ENCODE results near the gene RAPGEF1. TPM values are rescaled to one million over a fixed set of nuclear protein-coding genes. Genes with fewer than 3 reads are reported as not detected.

The RAPGEF1 gene, protein sequence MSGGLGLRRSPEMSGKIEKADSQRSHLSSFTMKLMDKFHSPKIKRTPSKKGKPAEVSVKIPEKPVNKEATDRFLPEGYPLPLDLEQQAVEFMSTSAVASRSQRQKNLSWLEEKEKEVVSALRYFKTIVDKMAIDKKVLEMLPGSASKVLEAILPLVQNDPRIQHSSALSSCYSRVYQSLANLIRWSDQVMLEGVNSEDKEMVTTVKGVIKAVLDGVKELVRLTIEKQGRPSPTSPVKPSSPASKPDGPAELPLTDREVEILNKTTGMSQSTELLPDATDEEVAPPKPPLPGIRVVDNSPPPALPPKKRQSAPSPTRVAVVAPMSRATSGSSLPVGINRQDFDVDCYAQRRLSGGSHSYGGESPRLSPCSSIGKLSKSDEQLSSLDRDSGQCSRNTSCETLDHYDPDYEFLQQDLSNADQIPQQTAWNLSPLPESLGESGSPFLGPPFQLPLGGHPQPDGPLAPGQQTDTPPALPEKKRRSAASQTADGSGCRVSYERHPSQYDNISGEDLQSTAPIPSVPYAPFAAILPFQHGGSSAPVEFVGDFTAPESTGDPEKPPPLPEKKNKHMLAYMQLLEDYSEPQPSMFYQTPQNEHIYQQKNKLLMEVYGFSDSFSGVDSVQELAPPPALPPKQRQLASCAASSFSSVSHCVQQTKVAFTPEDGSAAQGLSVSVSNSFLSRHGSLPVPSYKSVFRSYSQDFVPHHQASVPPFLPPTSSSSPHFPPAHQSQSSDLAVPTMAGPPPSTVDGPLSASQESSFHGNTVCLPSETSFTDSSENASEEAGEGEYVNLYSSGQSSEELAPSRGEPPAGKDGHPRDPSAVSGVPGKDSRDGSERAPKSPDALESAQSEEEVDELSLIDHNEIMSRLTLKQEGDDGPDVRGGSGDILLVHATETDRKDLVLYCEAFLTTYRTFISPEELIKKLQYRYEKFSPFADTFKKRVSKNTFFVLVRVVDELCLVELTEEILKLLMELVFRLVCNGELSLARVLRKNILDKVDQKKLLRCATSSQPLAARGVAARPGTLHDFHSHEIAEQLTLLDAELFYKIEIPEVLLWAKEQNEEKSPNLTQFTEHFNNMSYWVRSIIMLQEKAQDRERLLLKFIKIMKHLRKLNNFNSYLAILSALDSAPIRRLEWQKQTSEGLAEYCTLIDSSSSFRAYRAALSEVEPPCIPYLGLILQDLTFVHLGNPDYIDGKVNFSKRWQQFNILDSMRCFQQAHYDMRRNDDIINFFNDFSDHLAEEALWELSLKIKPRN (N-terminal part only)
- 24.5 and 28.2 TPM in 2 replicates for total RNA-seq

GRCh38 chr9:131739959-131740648, at the start of gene RAPGEF1:
TSS of gene RAPGEF1 (minus strand) at chr9:131740076. CDS start at chr9:131739830, 246 bp downstream.

DNA sequence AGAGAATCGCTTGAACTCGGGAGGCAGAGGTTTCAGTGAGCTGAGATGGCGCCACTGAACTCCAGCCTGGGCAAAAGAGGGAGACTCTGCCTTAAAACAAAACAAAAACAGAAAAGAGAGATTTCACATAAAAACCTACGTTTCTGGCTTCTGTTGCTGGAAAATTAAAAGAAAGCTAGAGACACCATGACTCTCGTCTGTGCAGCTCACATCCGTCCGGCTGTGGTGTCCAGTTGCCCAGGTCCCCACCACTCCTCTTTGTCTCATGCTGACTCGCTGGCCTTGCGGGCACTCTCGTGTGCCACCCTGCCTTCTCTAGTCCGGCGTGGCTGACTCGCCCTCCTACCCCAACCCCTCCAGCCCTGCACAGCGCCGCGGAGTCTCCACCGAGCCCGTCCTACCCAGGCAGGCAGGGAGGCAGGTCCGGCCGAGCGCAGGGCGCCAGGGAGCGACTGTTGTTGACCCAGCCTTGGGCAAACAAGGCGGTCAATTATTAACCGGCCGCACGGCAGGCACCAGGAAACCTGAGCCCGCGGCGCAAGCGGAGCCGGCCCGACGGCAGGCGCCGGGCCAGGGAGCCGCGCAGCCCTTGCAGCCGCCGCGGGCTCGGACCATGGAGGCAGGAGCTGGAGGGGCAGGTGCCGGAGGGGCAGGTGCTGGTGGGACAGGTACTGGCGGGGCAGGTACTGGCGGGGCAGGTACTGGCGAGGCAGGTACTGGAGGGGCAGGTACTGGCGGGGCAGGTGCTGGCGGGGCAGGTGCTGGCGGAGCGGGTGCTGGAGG, 194.7 kb downstream of the RAPGEF1 start, which contains the start of gene PRRT1B:
Gene PRRT1B, plus strand, starts transcription at position 521 of the 783 bp plus-strand sequence. Its CDS starts 93 bp downstream, at position 614.

DNA sequence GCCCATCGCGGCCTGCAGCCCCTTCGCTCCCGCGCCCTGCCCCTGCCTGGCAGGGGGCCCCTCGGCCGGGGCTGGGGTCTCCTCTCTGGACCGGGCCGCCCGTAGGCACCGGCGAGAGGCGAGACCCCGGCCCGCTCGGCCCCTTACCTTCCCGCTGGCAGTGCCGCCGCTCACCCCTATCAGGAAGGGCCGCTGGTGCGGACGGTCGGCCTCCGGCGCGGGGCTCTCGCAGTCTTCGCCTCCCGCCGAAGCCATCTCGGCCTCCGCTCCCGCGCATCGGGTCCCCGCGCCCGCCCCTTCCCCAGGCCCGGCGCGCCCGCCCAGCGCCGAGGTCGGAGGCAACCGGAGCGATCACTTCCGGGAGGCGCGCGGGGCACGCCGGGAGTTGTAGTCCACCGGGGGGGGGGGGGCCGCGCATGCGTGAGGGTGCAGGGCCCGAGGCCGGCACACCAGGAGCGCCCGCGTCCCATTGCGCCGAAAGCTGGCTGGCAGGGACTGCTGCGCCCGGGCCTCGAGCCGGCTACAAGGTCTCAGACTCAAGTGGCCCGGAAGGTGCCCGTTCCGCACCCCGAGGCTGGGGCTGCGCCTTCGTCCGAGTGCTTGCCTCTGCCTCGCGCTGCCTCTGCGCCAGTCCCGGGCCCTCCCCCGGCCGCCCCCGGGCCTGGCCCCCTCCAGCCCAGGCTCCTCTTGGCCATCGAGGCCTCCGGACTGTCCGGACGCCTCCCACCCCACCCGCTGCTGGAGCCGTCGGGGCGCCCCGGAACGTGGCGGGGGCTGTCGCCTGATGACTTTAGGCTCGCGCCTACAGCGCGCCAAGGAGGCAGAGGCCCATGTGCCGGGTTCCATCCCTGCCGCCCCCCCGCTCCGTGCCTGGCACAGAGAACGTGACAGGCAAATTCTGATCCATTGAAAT, 208.7 kb downstream of the RAPGEF1 start, which contains the start of gene UCK1:
Gene UCK1, minus strand, starts transcription at position 344 of the 913 bp plus-strand sequence. Its CDS starts 89 bp downstream, at position 255.

Other genes starting within 250 kb of the RAPGEF1 start
- 26.2 and 38.6 TPM in 2 replicates for gene POMT1, start 237.2 kb downstream of the RAPGEF1 start, total RNA-seq
- gene UCK1, start 208.8 kb downstream of the RAPGEF1 start, total RNA-seq, result 19.7 and 24.2 TPM in 2 replicates
- not detected in 2 replicates for gene PRRT1B, start 194.6 kb downstream of the RAPGEF1 start, total RNA-seq